COLO668 (cell line): Measurements from ENCODE around the gene PTPRD.
"Not testable (repeated sequence)": the region's sequence is repeated elsewhere in the genome, so short reads cannot be mapped to it uniquely, and the experiment has no call there.

Experiments used
- DNase-seq: peaks from one replicate; lab custom pipeline; 2025; ENCODE audit not compliant: unreplicated experiment; lab: John Stamatoyannopoulos, UW

PTPRD gene

GRCh38 chr9:8958358-8958757 is 1654.4 kb downstream of the PTPRD start:
- DNase-seq = no peak

- no peak for DNase-seq
Observed at GRCh38 chr9:8955315-8955714, 1657.5 kb downstream of the PTPRD start.

GRCh38 chr9:8946461-8946860 is 1666.3 kb downstream of the PTPRD start:
- DNase-seq = no peak

GRCh38 chr9:8943392-8943791 is 1669.4 kb downstream of the PTPRD start:
- DNase-seq = no peak

GRCh38 chr9:8940650-8941049 is 1672.2 kb downstream of the PTPRD start:
- DNase-seq = no peak

- no peak for DNase-seq
Observed at GRCh38 chr9:8926461-8926860, 1686.3 kb downstream of the PTPRD start.

GRCh38 chr9:8924562-8924961 is 1688.2 kb downstream of the PTPRD start:
- no peak for DNase-seq

GRCh38 chr9:8920478-8921183 is 1692.2 kb downstream of the PTPRD start:
- DNase-seq = not testable (repeated sequence)

GRCh38 chr9:8917956-8918739 is 1694.7 kb downstream of the PTPRD start:
- DNase-seq = peak; percentile 60

- no peak for DNase-seq
Observed at GRCh38 chr9:8916771-8917170, 1696.0 kb downstream of the PTPRD start.

- no peak for DNase-seq
Observed at GRCh38 chr9:8907868-8908267, 1704.9 kb downstream of the PTPRD start.

GRCh38 chr9:8905731-8906130 is 1707.1 kb downstream of the PTPRD start:
- DNase-seq = no peak

GRCh38 chr9:8904771-8905515 is 1707.9 kb downstream of the PTPRD start:
- no peak for DNase-seq

- no peak for DNase-seq
Observed at GRCh38 chr9:8903077-8903476, 1709.7 kb downstream of the PTPRD start.

GRCh38 chr9:8901146-8901545 is 1711.7 kb downstream of the PTPRD start:
- DNase-seq = no peak

- no peak for DNase-seq
Observed at GRCh38 chr9:8899511-8899910, 1713.3 kb downstream of the PTPRD start.

GRCh38 chr9:8895861-8896224 is 1717.0 kb downstream of the PTPRD start:
- DNase-seq = no peak

- DNase-seq = no peak
Observed at GRCh38 chr9:8895106-8895860, 1717.5 kb downstream of the PTPRD start.

- no peak for DNase-seq
Observed at GRCh38 chr9:8890695-8891094, 1722.1 kb downstream of the PTPRD start.

GRCh38 chr9:8889100-8889499 is 1723.7 kb downstream of the PTPRD start:
- DNase-seq = no peak

- DNase-seq = no peak
Observed at GRCh38 chr9:8888591-8888990, 1724.2 kb downstream of the PTPRD start.
